GM06990 (cell line): ENCODE data around the gene NTRK3.

Experiments used
- DNase-seq: peaks from one replicate; pipeline ENCODE4 v3.0.0-alpha.2; 2011; ENCODE audit not compliant: insufficient read length; ENCODE audit errors: extremely low read depth
- H3K27me3 ChIP-seq: replicated peaks from 2 replicates; pipeline ENCODE4 v1.6.0; 2011; ENCODE audit warnings: low read length; ENCODE audit not compliant: control insufficient read depth, insufficient read depth
- H3K36me3 ChIP-seq: 2 replicates; pipeline ENCODE4 v1.5.1; 2011; ENCODE audit warnings: low read length; ENCODE audit not compliant: control insufficient read depth, insufficient read depth
- H3K4me3 ChIP-seq: replicated peaks from 2 replicates; pipeline ENCODE4 v1.5.1; 2011; ENCODE audit warnings: low read depth, mild to moderate bottlenecking, control low read depth, low read length
- TF ChIP-seq, protein P1 (sequence below): IDR thresholded peaks from 2 replicates; pipeline ENCODE4 v1.5.1; 2011; ENCODE audit warnings: low read length, control low read depth, mild to moderate bottlenecking, inconsistent platforms; ENCODE audit not compliant: insufficient read depth, poor library complexity, severe bottlenecking

NTRK3 gene

DNA sequence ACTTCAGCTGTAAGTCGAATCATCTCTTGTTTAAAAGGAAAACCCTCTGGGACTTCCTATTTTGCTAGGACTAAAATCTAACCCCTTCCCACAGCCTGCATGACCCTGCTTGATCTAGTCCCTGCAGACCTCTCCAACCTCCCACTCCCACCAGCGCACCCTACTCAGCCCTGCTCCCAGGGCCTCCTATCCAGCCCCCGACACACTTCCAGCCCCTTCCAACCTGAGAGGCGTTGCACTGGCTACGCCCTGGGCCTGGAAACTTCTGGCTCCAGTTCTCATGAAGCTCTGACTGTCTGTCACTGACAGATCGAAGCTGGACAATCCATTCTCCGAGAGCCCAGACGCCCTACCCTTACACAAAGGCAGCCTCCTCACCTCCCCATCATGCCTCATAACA is 21.8 kb downstream of the NTRK3 start:
- TF ChIP-seq, protein P1, sequence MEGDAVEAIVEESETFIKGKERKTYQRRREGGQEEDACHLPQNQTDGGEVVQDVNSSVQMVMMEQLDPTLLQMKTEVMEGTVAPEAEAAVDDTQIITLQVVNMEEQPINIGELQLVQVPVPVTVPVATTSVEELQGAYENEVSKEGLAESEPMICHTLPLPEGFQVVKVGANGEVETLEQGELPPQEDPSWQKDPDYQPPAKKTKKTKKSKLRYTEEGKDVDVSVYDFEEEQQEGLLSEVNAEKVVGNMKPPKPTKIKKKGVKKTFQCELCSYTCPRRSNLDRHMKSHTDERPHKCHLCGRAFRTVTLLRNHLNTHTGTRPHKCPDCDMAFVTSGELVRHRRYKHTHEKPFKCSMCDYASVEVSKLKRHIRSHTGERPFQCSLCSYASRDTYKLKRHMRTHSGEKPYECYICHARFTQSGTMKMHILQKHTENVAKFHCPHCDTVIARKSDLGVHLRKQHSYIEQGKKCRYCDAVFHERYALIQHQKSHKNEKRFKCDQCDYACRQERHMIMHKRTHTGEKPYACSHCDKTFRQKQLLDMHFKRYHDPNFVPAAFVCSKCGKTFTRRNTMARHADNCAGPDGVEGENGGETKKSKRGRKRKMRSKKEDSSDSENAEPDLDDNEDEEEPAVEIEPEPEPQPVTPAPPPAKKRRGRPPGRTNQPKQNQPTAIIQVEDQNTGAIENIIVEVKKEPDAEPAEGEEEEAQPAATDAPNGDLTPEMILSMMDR, result no peak
- Histone ChIP-seq H3K27me3 (no peaks in the 10 kb centered on the region; the same call in 1 of the 2 replicates), H3K36me3 (no peaks in the 10 kb centered on the region), H3K4me3 (no peak overlapping the region)
- DNase-seq, result no peak

DNA sequence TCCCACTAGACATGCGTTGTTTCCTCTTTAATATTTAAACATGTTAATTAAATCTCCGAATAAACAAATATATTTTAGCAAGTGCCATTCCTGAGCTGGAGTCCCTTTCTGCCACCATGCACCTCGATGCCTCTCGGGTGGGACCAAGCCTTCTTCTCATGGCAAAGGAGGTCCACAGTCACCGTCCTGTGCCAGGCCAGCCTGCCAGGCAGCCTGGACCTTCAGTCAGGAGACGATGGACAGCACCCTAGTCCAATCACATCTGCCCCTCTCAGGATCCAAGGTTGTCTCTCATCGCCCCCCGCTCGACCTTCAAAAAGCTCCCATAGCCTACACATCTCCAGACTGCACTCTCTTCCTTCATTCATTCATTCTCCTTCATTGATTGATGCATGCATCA is 22.6 kb downstream of the NTRK3 start:
- H3K27me3 ChIP-seq, result no peaks in the 10 kb centered on the region; the same call in 1 of the 2 replicates
- TF ChIP-seq, protein P1, result no peak
- H3K4me3 ChIP-seq, result no peak overlapping the region
- DNase-seq, result no peak
- H3K36me3 ChIP-seq, result no peaks in the 10 kb centered on the region

DNA sequence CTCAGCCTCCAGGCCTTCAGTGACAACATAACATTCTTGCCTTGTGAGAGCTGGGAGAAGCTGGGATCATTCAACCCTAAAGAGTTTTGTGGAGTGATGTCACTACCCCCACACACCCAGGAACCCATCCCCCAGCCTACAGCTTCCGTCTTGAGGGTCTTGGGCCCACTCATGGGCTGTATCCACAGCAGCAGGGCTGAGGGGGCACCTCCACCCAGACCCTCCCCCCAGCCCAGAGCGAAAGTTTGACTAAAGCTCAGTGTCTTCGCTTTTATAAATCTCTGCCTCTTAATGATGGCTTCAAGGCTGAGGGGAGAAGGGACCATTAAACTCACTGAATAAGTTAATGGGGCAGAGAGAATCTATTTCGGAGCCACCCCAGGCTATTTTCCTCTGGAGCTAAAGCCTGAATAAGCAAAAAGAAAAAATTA is 23.8 kb downstream of the NTRK3 start:
- no peak for DNase-seq
- TF ChIP-seq, protein P1, result no peak
- Histone ChIP-seq H3K36me3 (no peaks in the 10 kb centered on the region), H3K4me3 (no peak overlapping the region), H3K27me3 (no peaks in the 10 kb centered on the region; the same call in 1 of the 2 replicates)

DNA sequence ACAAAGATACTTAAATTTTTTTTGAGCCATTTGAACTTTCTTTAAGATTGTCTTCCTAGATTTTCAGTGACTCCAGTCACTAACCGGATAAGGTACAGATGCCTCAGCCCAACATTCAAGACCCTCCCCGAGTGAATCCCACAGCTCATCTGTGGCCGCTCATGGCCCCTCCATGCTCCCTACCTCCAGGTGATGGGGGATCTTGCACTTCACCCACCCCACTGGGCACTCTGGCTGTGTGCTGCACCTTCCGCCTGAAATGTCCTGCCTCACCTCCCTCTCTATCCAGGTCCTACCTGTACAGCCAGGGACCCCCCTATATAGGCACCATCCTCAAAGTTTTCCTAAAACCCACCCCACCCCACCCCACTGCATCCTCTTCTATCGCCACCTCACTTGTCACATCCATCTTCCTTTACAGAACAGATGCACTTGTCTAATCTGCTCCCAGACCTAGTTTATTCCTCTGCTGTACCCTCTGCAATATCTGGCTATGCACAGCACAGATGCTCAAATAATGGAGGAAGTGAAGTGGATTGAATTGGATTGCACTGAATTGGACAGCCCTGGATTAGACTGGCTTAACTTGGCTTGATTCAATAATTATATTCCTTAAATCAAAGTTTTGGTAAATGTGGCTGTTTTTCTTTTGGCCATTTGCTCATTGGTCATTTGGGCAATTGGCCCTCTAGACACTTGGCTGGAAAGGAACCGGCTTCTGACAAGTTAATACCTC is 24.5 kb downstream of the NTRK3 start:
- Histone ChIP-seq H3K36me3 (no peaks in the 10 kb centered on the region), H3K4me3 (no peak overlapping the region), H3K27me3 (no peaks in the 10 kb centered on the region; the same call in 1 of the 2 replicates)
- no peak for DNase-seq
- TF ChIP-seq, protein P1, result no peak

DNA sequence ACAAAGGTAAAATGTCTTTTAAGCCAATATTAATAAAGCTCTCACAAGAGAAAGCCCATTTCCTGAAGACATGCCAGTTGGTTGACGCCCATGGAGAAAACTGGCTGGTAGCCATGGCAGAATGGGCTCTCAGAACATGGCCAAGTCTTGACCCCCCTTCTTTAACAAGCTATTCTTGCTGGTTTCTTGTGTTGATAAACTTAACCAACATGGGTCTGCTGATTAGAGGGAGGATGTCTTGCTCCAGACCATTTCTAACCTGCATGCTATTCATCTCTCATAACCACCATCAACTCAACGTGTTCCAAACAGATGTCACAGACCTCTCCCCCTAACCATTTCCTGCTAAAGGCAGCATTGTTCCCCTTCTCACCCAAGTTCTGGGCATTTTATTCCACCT is 25.7 kb downstream of the NTRK3 start:
- TF ChIP-seq, protein P1, result no peak
- peaks cover 2% of the 10 kb centered on the region; the same call in 1 of the 2 replicates for H3K27me3 ChIP-seq
- H3K36me3 ChIP-seq, result no peaks in the 10 kb centered on the region
- no peak for DNase-seq
- H3K4me3 ChIP-seq, result no peak overlapping the region

DNA sequence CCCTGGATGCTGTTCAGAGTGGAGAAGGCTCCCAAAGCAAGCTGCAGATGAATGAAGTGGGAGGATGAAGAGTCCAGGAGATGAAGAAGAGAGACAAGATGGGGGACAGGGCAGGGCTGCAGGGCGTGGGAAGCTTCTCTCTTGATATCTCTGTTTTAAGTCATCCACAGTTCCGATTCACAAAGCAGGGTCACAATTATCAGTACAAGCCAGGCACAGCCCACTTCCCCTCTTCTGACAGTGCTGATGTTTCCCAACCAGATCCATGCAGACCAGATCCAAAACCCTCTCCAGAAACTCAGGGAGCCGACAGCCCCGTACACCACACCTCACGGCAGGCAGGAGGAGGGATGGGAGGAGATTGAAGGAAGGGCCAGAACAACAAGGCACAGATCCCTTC is 31.1 kb downstream of the NTRK3 start:
- no peak overlapping the region for H3K4me3 ChIP-seq
- TF ChIP-seq, protein P1, result no peak
- no peaks in the 10 kb centered on the region for H3K36me3 ChIP-seq
- DNase-seq, result no peak
- peaks cover 2% of the 10 kb centered on the region; the same call in 1 of the 2 replicates for H3K27me3 ChIP-seq
